Gastrocnemius medialis (tissue), 4 donors: ENCODE measurements around the gene SLC23A3.

Experiments used
- POLR2A ChIP-seq, 2 donors: fragments of 450-650 bp; IDR thresholded peaks; one replicate each; pipeline ENCODE4 v1.6.1; 2017; ENCODE audit warnings: antibody characterized with exemption in 2 of 2, mild to moderate bottlenecking in 2 of 2, moderate library complexity in 2 of 2
- TF ChIP-seq, protein P1 (sequence below), 5 experiments: fragments of 450-650 bp in 3 of 5; fragments of 200-600 bp in 2 of 5; sonication (generic) in 2 of 5; IDR thresholded peaks in 4 of 5; conservative IDR thresholded peaks in 1 of 5; 1 replicate in 4 of 5; 2 replicates in 1 of 5; pipeline ENCODE4 v1.5.1; 2016 to 2019; ENCODE audit warnings: antibody characterized with exemption in 5 of 5, mild to moderate bottlenecking in 3 of 5, moderate library complexity in 3 of 5

DNA sequence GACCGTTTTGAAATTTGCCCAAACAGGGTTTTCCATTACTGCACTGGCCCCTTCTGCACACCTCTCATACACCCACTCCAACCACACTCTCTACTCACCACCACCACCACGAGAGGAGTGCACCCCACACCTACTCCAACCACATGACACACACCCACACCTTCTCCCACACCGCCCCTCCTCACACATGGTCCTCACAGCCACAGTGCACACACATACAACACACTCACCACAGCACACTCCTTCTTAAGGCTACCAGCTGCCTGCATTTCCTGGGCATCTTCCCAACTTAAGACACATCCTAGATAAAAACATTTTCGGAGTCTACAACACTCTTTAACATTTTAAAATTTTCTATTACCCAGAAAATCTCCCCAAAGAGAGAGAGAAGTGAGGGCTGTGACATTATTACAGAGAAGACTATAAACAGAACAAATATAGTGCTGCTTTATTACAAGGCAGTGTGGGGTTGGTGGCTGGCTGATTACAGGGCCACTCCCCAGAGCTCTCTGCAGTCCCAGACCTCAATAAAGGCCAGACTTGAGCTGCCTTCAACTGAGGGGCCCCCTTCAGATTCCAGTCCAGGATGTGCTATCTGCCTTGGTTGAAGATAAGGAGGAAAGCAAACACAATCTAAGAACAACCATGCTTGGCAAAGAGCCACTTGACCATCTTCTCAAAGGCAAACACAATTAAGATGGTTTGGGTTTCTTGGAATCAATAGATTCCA is 45.3 kb downstream of the SLC23A3 start:
- TF ChIP-seq, protein P1, sequence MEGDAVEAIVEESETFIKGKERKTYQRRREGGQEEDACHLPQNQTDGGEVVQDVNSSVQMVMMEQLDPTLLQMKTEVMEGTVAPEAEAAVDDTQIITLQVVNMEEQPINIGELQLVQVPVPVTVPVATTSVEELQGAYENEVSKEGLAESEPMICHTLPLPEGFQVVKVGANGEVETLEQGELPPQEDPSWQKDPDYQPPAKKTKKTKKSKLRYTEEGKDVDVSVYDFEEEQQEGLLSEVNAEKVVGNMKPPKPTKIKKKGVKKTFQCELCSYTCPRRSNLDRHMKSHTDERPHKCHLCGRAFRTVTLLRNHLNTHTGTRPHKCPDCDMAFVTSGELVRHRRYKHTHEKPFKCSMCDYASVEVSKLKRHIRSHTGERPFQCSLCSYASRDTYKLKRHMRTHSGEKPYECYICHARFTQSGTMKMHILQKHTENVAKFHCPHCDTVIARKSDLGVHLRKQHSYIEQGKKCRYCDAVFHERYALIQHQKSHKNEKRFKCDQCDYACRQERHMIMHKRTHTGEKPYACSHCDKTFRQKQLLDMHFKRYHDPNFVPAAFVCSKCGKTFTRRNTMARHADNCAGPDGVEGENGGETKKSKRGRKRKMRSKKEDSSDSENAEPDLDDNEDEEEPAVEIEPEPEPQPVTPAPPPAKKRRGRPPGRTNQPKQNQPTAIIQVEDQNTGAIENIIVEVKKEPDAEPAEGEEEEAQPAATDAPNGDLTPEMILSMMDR (IDR thresholded peaks at IDR 0.05 in 4 of 5, conservative IDR thresholded peaks at IDR 0.05 in 1 of 5), result no peak
- TF ChIP-seq POLR2A (IDR thresholded peaks at IDR 0.05), result no peak
